Adipocyte (in vitro differentiated cells): ENCODE results near the gene PRIMPOL.
"Not testable (repeated sequence)": the region's sequence is repeated elsewhere in the genome, so short reads cannot be mapped to it uniquely, and the experiment has no call there.

Experiments
- DNase-seq: peaks from one replicate; pipeline ENCODE4 v3.0.0-alpha.2; 2015; ENCODE audit warnings: low read depth
- H3K27me3 ChIP-seq: replicated peaks from 2 replicates; pipeline ENCODE4 v1.7.0; 2013; ENCODE audit warnings: mild to moderate bottlenecking, low read length, moderate library complexity; ENCODE audit not compliant: control insufficient read depth, insufficient read depth
- H3K36me3 ChIP-seq: 2 replicates; pipeline ENCODE4 v1.7.0; 2013; ENCODE audit warnings: low read length, mild to moderate bottlenecking, moderate library complexity; ENCODE audit not compliant: control insufficient read depth, insufficient read depth, severe bottlenecking
- H3K4me1 ChIP-seq: 2 replicates; pipeline ENCODE4 v1.7.0; 2013; ENCODE audit warnings: mild to moderate bottlenecking, low read length, moderate library complexity; ENCODE audit not compliant: control insufficient read depth, insufficient read depth
- H3K4me3 ChIP-seq: 2 replicates; pipeline ENCODE4 v1.7.0; 2013; ENCODE audit warnings: mild to moderate bottlenecking, low read length, moderate library complexity
- H3K9ac ChIP-seq: 2 replicates; pipeline ENCODE4 v1.7.0; 2013; ENCODE audit warnings: mild to moderate bottlenecking, low read length, moderate library complexity
- H3K9me3 ChIP-seq: 2 replicates; pipeline ENCODE4 v1.7.0; 2013; ENCODE audit warnings: mild to moderate bottlenecking, low read length, moderate library complexity; ENCODE audit not compliant: control insufficient read depth

Gene PRIMPOL

GRCh38 chr4:184620212-184620867 lies 29.2 kb upstream of the PRIMPOL start:
- H3K4me3 ChIP-seq = no peak overlapping the region
- H3K27me3 ChIP-seq = no peaks in the 10 kb centered on the region
- peaks cover 8% of the 10 kb centered on the region for H3K4me1 ChIP-seq
- no peak for DNase-seq
- no peaks in the 10 kb centered on the region for H3K9me3 ChIP-seq
- H3K9ac ChIP-seq = no peak overlapping the region
- H3K36me3 ChIP-seq = no peaks in the 10 kb centered on the region

GRCh38 chr4:184621518-184621917 lies 28.0 kb upstream of the PRIMPOL start:
- no peak overlapping the region for H3K4me3 ChIP-seq
- H3K9ac ChIP-seq = no peak overlapping the region
- H3K27me3 ChIP-seq = no peaks in the 10 kb centered on the region
- peaks cover 8% of the 10 kb centered on the region for H3K4me1 ChIP-seq
- peaks cover 4% of the 10 kb centered on the region for H3K36me3 ChIP-seq
- no peak for DNase-seq
- no peaks in the 10 kb centered on the region for H3K9me3 ChIP-seq

- not testable (repeated sequence) for H3K9ac ChIP-seq, DNase-seq, H3K4me1 ChIP-seq, H3K27me3 ChIP-seq, H3K4me3 ChIP-seq, H3K9me3 ChIP-seq
- H3K36me3 ChIP-seq = peaks cover 33% of the 10 kb centered on the region
Observed at GRCh38 chr4:184624504-184624903, 25.0 kb upstream of the PRIMPOL start.

GRCh38 chr4:184624972-184625554 lies 24.5 kb upstream of the PRIMPOL start:
- Histone ChIP-seq H3K27me3 (no peaks in the 10 kb centered on the region), H3K36me3 (peaks cover 38% of the 10 kb centered on the region), H3K9me3 (no peaks in the 10 kb centered on the region), H3K4me3 (no peak overlapping the region), H3K9ac (no peak overlapping the region), H3K4me1 (no peaks in the 10 kb centered on the region)
- DNase-seq = no peak

GRCh38 chr4:184625783-184626596 lies 23.5 kb upstream of the PRIMPOL start:
- H3K4me1 ChIP-seq, H3K9me3 ChIP-seq, H3K4me3 ChIP-seq, H3K9ac ChIP-seq, DNase-seq, H3K27me3 ChIP-seq: not testable (repeated sequence)
- H3K36me3 ChIP-seq = peaks cover 47% of the 10 kb centered on the region

- no peak overlapping the region for H3K4me3 ChIP-seq
- H3K9me3 ChIP-seq = no peaks in the 10 kb centered on the region
- H3K9ac ChIP-seq = no peak overlapping the region
- DNase-seq = no peak
- peaks cover 66% of the 10 kb centered on the region for H3K36me3 ChIP-seq
- H3K27me3 ChIP-seq = no peaks in the 10 kb centered on the region
- no peaks in the 10 kb centered on the region for H3K4me1 ChIP-seq
Observed at GRCh38 chr4:184628103-184628502, 21.4 kb upstream of the PRIMPOL start.

- H3K36me3 ChIP-seq = peaks cover 98% of the 10 kb centered on the region
- H3K9me3 ChIP-seq = no peaks in the 10 kb centered on the region
- no peak overlapping the region for H3K9ac ChIP-seq
- H3K27me3 ChIP-seq = no peaks in the 10 kb centered on the region
- no peaks in the 10 kb centered on the region for H3K4me1 ChIP-seq
- no peak overlapping the region for H3K4me3 ChIP-seq
- DNase-seq = no peak
Observed at GRCh38 chr4:184632842-184633241, 16.7 kb upstream of the PRIMPOL start.

GRCh38 chr4:184635381-184635780 lies 14.2 kb upstream of the PRIMPOL start:
- no peaks in the 10 kb centered on the region for H3K9me3 ChIP-seq
- H3K9ac ChIP-seq = no peak overlapping the region
- no peak for DNase-seq
- H3K27me3 ChIP-seq = no peaks in the 10 kb centered on the region
- H3K4me1 ChIP-seq = peaks cover 6% of the 10 kb centered on the region
- H3K4me3 ChIP-seq = no peak overlapping the region
- H3K36me3 ChIP-seq = peaks cover 86% of the 10 kb centered on the region

- Histone ChIP-seq H3K9ac (no peak overlapping the region), H3K9me3 (no peaks in the 10 kb centered on the region), H3K36me3 (peaks cover 80% of the 10 kb centered on the region), H3K27me3 (no peaks in the 10 kb centered on the region), H3K4me3 (no peak overlapping the region), H3K4me1 (peaks cover 6% of the 10 kb centered on the region)
- no peak for DNase-seq
Observed at GRCh38 chr4:184636144-184636543, 13.4 kb upstream of the PRIMPOL start.

- Histone ChIP-seq H3K4me3 (no peak overlapping the region), H3K4me1 (peaks cover 6% of the 10 kb centered on the region), H3K9me3 (no peaks in the 10 kb centered on the region), H3K36me3 (peaks cover 75% of the 10 kb centered on the region), H3K27me3 (no peaks in the 10 kb centered on the region), H3K9ac (no peak overlapping the region)
- DNase-seq = no peak
Observed at GRCh38 chr4:184636897-184637296, 12.6 kb upstream of the PRIMPOL start.

- Histone ChIP-seq H3K4me1 (peaks cover 19% of the 10 kb centered on the region), H3K36me3 (peaks cover 45% of the 10 kb centered on the region), H3K4me3 (no peak overlapping the region), H3K27me3 (no peaks in the 10 kb centered on the region), H3K9me3 (no peaks in the 10 kb centered on the region), H3K9ac (no peak overlapping the region)
- DNase-seq = no peak
Observed at GRCh38 chr4:184641022-184641421, 8.5 kb upstream of the PRIMPOL start.
